SH-SY5Y (cell line): ENCODE data around the gene SLC22A1.

Source experiments
- GATA2 ChIP-seq: IDR thresholded peaks from 2 replicates; pipeline ENCODE4 v1.6.1; 2011; ENCODE audit warnings: mild to moderate bottlenecking, low read depth, low read length
- GATA3 ChIP-seq: IDR thresholded peaks from 2 replicates; pipeline ENCODE4 v1.6.1; 2011; ENCODE audit warnings: low read depth, mild to moderate bottlenecking, low read length, moderate library complexity

DNA sequence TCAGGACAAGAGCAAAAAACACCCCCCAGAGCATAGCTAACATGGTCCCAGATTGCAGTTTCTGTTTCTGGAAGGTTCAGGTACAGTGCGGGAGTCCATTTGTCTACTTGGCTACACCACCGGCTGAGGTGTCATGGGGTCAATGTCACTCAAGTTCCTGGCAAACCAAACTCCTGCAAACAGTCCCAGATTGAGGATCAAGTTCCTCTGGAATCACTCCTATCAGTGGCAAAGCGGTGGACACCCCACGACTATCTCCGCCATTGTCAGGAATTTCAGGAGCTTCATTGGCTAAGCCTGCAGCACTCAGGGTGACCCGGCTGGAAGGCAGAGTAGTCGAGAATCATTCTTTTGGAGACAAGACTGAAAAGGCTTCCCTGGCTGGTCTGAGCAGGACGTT, 41.8 kb downstream of the SLC22A1 start:
- TF ChIP-seq GATA3 (no peak), GATA2 (no peak)
